Right lobe of liver (tissue), 4 donors: ENCODE measurements around the gene CAP1.

ENCODE experiments used
- CTCF ChIP-seq, 4 donors: fragments of 200-600 bp in 3 of 4; fragments of 450-650 bp in 1 of 4; IDR thresholded peaks; one replicate each; pipeline versions ENCODE4 v1.5.1 to v1.8.0; 2016 to 2022; ENCODE audit warnings: antibody characterized with exemption in 4 of 4, mild to moderate bottlenecking in 2 of 4
- POLR2A ChIP-seq: fragments of 450-650 bp; IDR thresholded peaks from one replicate; pipeline ENCODE4 v1.6.1; 2017; ENCODE audit warnings: antibody characterized with exemption, mild to moderate bottlenecking
- donor health status: DM: no; HTN: no; CAD: no.
- donor health status: DM: no; HTN: no; CAD: no.
- donor health status: DM: no; HTN: yes; CAD: no.

DNA sequence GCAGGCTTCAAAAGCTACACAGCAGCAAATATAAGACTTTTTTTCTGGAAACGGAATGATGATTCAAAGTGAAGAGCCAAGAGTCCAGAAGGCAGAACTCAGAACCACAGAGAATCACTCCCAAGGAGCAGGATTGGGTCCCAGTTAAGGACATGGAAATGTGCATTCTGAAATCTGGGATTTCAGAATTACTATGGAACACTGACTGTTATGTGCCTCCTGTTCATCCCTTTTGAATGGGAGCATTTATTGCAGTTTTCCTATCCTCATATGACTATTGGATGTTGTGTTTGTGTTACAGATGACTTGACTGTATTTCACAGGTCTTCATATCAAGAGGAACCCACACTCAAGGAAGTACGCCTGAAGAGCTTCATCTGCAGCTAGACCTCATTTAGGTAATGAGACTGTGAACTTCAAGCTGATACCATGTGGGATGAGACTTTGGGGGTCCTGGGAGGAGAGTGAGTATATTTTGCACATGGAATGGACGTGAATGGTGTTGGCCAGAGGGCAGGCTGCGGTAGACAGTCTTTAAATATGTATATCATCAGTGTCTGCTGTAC, 17.1 kb upstream of the CAP1 start:
- TF ChIP-seq CTCF (IDR thresholded peaks at IDR 0.05) (no peak), POLR2A (no peak)
